PFSK-1 (cell line): Measurements from ENCODE around the gene GNAO1.

Experiments used
- FOXP2 ChIP-seq: optimal IDR thresholded peaks from 2 replicates; pipeline ENCODE3; 2011; ENCODE audit warnings: borderline replicate concordance, control low read depth, inconsistent platforms; ENCODE audit not compliant: insufficient read depth; ENCODE audit errors: extremely low read length, extremely low read depth
- POLR2AphosphoS5 ChIP-seq: IDR thresholded peaks from 2 replicates; pipeline ENCODE4 v1.6.1; 2012; ENCODE audit warnings: low read depth, mild to moderate bottlenecking, control low read depth, low read length, moderate library complexity
- SIN3A ChIP-seq: IDR thresholded peaks from 2 replicates; pipeline ENCODE4 v1.6.1; 2012; ENCODE audit warnings: mild to moderate bottlenecking, low read length, moderate library complexity, borderline replicate concordance; ENCODE audit not compliant: insufficient read depth
- TAF1 ChIP-seq: IDR thresholded peaks from 2 replicates; pipeline ENCODE4 v1.6.1; 2012; ENCODE audit warnings: low read length, control low read depth, borderline replicate concordance; ENCODE audit not compliant: insufficient read depth
- TF ChIP-seq, protein P1 (sequence below), 2 experiments: IDR thresholded peaks; 2 replicates each; pipeline versions ENCODE4 v1.6.1 to v1.8.0; 2011 to 2012; ENCODE audit warnings: low read depth in 2 of 2, low read length in 2 of 2, control low read depth in 1 of 2, inconsistent platforms in 1 of 2, mild to moderate bottlenecking in 1 of 2, moderate library complexity in 1 of 2; ENCODE audit not compliant: insufficient read depth in 1 of 2

The GNAO1 gene

DNA sequence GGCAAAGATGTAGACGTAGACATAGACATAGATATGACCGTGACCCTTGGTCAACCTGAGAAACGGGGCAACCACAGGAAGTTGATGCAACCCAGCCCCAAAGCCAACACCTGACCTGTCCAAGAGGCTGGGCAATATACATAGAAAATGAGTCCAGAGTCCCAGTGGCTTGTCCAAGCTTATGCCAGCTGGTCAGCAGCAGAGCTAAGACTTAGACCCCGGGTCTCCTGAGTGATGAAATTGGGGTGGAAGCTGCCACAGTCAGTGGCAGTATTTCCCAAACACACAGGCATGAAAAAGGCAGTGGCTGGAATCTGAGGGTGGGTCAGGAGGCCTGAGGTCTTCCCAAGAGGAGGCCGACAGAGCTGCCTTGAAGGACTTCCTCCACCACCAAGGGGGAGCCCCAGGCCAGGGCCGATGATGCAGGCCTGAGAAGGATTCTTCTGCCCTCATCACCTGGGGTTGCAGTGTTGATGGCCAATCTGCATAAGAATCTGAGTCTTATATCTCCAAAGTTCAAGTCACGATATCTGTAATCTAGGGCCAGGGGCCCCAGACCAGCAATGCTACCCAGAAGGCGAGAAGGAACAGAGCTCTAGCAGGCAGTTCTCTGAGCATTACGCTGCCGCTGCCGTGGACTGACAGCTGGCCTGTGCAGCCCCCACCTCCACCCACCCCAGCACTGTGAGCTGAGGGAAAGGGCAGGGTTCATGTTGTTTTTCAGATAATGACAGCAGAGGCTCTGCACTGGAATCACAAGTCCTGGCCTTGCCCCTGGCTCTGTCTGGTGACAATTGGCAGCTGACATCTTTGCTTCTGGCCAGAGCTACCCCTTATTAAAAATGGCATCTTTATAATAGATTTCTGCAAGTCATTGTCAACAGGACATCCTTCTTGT is 72.7 kb downstream of the GNAO1 start:
- TF ChIP-seq SIN3A, result no peak
- TF ChIP-seq TAF1, result no peak

DNA sequence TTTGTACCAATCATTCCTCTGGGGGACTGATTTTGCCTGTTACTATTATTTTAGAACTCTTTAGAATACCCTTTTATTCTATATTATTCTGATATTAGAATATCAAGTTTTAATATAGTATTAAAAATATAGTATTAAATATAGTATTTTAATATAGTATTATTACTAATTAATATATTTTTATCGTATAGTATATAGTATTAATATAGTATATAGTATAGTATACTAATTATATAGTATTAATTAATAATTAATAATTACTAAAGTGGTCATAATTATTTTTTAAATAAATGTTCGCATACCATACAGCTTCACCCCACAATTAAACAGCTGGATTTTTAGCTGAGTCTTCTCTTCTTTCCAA is 73.3 kb downstream of the GNAO1 start:
- no peak for TF ChIP-seq TAF1
- TF ChIP-seq, protein P1, sequence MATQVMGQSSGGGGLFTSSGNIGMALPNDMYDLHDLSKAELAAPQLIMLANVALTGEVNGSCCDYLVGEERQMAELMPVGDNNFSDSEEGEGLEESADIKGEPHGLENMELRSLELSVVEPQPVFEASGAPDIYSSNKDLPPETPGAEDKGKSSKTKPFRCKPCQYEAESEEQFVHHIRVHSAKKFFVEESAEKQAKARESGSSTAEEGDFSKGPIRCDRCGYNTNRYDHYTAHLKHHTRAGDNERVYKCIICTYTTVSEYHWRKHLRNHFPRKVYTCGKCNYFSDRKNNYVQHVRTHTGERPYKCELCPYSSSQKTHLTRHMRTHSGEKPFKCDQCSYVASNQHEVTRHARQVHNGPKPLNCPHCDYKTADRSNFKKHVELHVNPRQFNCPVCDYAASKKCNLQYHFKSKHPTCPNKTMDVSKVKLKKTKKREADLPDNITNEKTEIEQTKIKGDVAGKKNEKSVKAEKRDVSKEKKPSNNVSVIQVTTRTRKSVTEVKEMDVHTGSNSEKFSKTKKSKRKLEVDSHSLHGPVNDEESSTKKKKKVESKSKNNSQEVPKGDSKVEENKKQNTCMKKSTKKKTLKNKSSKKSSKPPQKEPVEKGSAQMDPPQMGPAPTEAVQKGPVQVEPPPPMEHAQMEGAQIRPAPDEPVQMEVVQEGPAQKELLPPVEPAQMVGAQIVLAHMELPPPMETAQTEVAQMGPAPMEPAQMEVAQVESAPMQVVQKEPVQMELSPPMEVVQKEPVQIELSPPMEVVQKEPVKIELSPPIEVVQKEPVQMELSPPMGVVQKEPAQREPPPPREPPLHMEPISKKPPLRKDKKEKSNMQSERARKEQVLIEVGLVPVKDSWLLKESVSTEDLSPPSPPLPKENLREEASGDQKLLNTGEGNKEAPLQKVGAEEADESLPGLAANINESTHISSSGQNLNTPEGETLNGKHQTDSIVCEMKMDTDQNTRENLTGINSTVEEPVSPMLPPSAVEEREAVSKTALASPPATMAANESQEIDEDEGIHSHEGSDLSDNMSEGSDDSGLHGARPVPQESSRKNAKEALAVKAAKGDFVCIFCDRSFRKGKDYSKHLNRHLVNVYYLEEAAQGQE (IDR thresholded peaks at IDR 0.05; ENCODE audit: insufficient read depth in 1 of 2, low read depth in 2 of 2, low read length in 2 of 2), result no peak

DNA sequence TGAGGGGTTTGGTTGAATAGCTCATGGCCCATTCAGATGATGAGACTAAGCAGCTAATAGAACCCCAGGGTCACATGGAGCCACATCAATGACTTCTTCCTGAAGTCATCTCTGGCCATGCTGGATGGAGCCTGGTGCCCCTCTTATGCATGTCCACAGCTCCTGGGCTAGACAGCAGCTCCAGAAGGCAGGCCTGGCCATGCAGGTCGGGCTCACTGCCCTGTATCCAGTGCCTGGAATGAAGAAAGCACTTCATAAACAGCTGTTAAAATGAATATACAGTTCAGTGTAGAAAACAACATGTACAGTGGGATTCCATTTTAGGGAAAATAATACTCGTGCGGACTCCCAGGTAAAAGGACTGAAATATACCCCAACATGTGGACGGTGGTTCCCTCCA is 73.9 kb downstream of the GNAO1 start:
- TF ChIP-seq TAF1 (no peak), POLR2AphosphoS5 (no peak), FOXP2 (no peak), SIN3A (no peak)
- TF ChIP-seq, protein P1 (IDR thresholded peaks at IDR 0.05; ENCODE audit: insufficient read depth in 1 of 2, low read depth in 2 of 2, low read length in 2 of 2), result no peak

DNA sequence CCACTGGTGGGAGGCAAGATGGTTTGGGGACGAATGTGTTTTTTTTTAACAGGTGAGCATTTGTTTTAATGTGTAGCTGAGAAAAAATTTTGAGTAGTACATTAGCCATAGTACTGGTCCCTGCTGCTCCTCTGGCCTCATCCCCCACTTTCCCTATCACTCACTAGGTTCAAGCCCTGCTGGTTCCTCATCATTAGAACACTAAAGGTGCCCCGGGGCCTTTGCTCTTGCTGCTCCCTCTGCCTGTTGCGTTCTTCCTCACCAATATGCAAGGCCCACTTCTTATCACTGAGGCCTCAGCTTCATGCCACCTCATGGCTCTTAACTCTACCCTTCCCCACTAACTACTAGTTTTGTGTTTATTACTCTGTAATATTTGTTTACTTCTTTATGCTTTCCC is 74.5 kb downstream of the GNAO1 start:
- no peak for TF ChIP-seq POLR2AphosphoS5
- TF ChIP-seq, protein P1 (IDR thresholded peaks at IDR 0.05; ENCODE audit: insufficient read depth in 1 of 2, low read depth in 2 of 2, low read length in 2 of 2), result no peak
- no peak for TF ChIP-seq FOXP2
- no peak for TF ChIP-seq SIN3A

DNA sequence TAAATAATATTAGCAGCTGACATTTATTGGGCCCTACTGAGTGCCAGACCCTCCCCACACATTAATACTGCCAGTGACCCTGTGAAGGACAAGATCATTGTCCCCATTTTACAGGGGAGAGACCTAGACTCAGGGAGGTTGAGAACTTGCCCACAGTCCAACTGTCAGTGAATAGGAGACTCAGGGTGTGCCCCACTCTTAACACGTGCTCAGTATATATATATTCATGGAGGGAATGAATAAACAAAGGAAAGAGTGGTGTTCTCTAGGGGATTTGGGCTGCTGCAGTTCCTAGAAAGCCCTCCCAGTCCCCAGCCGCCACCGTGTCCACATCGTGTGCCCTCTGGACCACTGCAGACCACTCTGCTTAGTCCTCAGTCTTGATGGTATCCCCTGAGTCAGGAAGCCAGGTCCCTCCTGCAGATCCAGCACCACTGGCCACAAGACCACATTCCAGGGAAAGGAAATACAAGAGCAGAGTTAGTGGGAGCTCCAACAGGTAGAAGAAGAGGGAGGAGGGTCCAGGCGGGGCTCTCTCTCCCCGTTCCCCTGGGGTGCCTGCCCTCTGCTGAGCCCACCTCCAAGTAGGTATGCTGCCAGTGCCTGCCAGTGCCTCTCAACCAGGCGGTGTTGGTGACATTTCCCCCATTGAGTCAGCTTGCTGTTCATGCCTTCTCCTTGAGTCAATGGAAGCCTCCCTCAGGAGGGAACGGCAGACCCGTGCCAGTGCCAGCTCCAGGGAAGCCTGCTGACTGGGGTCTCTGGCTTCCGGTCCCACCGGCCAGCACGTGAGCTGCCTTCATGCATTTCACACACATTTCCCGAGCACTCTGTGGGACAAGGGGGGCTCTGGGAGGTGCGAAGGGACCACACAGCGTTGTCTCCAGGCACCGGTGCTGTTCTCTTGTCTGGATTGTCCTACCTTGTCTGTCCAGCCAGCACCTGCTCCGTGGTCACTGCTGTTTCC is 75.6 kb downstream of the GNAO1 start:
- no peak for TF ChIP-seq POLR2AphosphoS5
- no peak for TF ChIP-seq TAF1
- TF ChIP-seq, protein P1 (IDR thresholded peaks at IDR 0.05; ENCODE audit: insufficient read depth in 1 of 2, low read depth in 2 of 2, low read length in 2 of 2), result no peak
- no peak for TF ChIP-seq SIN3A
- TF ChIP-seq FOXP2, result no peak
